Stimulated activated CD8-positive, alpha-beta memory T cell treated with anti-CD3 and anti-CD28 coated beads, Interleukin-12 subunit alpha, Interleukin-12 subunit beta, amount 100 ng/mL, for 1 hour (primary cell): ENCODE data around the gene SLC6A2.

ENCODE experiments used
- DNase-seq: peaks from one replicate; pipeline ENCODE4 v3.0.0-alpha.2; 2020; ENCODE audit warnings: low read depth

Gene SLC6A2

DNA sequence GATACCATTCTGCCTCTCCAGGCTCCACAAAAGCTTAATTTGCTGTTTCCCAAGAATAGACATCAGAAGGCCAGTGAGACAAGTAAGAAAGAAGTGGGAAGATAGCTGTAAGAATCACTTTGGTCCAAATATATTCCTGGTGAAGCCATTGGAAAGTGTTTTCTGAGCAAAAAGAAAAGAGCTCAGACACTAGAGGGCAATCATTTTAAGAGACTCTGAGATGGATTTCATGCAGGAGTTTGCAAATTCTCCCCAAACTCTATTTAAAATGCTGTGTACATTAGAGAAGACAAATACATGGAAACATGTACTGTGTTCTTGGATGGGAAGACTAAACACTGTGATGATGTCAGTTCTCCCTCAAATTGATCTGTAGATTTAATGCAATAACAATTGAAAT, 8.0 kb upstream of the SLC6A2 start:
- DNase-seq: no peak

DNA sequence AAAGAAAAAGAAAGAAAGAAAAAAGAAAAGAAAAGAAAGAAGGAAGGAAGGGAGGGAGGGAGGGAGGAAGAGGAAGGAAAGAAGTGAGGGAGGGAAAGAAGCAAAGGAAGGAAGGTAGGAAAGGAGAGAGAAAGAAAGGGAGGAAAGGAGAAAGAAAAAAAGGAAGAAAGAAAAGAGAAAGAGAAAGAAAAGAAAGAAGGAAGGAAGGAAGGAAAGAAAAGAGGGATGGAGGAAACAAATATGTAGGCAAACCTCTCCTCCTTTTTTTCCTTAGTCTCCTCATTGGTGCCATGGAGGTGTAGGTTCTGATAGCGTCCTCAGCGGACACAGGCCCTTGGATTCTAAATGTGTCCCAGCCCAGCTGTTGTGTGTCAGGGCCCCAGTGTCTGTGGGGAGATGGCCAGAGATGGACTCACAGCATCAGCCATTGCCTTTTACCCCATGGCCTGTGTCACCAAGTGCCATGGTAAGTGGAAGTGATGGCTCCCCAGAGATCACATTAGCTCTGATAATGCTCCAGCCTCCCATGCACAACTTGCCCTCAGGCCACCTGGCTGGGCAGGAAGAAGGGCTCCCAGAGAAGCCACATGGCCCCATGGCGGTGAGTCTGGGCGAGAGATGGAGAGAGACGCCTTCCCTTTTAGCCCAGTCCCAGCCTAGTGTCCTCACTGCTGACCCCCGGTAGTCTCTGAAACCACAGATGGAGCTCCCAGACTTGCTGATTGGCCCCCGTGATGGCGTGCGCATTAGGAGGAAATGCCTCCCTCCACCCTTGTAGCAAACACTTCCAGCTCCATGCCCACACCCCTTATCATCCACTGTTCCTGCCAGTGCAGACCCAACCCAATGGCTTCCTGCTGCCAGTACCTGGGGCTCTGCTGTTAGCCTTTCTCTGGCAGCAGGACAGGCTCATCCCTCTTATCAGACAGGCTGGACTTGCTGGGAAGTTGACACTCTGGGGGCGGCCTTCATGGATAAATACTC, 3.7 kb upstream of the SLC6A2 start:
- DNase-seq: no peak

DNA sequence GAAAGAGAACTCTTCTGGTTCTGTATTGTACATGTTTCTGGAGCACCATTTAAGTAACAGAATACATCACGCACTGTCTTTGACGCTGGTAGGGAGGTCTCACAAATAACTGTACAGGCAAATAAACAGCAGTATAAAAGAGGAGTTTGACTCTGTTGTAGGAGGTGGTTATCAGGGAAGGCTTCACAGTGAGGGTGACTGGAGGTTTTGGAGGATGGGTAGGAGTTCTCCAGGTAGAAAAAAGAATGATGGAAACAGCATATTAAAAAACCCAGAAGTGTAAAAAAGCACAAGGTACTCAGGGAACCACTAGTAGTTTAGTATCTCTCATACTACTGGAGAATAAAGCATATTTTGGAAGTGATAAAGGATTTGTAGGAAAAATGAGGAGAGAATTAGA, 2.7 kb upstream of the SLC6A2 start:
- DNase-seq: no peak

GRCh38 chr16:55655381-55655896, 349 bp upstream of the SLC6A2 start:
- DNase-seq: no peak

- no peak for DNase-seq
Measured at GRCh38 chr16:55656691-55657092, 904 bp downstream of the SLC6A2 start.

- no peak for DNase-seq
Measured at GRCh38 chr16:55657616-55658015, 1.8 kb downstream of the SLC6A2 start.

GRCh38 chr16:55658898-55659420, 3.2 kb downstream of the SLC6A2 start:
- DNase-seq: no peak

DNA sequence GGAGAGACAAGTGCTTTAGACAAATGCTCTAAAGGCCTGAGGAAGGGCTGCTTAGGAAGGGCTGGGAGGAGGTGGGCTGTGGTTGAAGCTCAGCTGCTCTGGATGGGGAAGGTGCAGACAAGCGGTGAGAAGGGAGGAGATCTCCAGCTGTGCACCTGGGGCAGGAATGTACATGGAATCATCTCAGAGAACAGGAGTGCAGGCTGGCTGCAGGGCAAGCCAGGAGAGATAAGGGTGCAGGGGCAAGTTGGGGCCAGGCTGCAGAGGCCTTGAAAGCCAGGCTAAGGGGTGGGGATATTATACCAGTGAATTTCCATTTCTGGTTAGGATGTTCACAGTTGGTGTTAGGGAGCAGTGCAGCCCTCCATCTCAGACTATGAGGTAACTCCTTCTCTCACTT, 4.2 kb downstream of the SLC6A2 start:
- DNase-seq: no peak

DNA sequence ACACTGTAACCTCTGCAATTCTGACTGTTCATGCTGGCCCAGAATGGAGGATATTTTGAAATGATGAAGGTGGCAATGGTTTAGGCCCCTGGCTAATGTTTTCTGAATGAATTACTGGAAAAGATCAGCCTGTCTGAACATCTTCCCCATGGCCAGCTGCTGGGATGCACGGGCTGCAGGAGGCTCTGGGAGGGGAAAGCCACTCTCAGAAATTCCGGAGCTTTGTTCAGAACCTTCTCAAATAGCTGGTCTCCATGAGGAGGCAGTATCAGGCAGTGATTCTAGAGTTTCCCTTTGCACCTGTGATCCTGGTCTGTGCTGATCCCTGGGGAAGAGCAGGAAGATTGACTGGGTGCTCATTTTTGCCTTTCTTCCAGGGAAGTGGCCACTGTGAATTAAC, 5.0 kb downstream of the SLC6A2 start:
- DNase-seq: no peak

GRCh38 chr16:55661941-55662643, 6.3 kb downstream of the SLC6A2 start:
- DNase-seq: no peak

GRCh38 chr16:55662644-55663031, 6.8 kb downstream of the SLC6A2 start:
- DNase-seq: no peak

- no peak for DNase-seq
Measured at GRCh38 chr16:55663225-55663624, 7.4 kb downstream of the SLC6A2 start.

DNA sequence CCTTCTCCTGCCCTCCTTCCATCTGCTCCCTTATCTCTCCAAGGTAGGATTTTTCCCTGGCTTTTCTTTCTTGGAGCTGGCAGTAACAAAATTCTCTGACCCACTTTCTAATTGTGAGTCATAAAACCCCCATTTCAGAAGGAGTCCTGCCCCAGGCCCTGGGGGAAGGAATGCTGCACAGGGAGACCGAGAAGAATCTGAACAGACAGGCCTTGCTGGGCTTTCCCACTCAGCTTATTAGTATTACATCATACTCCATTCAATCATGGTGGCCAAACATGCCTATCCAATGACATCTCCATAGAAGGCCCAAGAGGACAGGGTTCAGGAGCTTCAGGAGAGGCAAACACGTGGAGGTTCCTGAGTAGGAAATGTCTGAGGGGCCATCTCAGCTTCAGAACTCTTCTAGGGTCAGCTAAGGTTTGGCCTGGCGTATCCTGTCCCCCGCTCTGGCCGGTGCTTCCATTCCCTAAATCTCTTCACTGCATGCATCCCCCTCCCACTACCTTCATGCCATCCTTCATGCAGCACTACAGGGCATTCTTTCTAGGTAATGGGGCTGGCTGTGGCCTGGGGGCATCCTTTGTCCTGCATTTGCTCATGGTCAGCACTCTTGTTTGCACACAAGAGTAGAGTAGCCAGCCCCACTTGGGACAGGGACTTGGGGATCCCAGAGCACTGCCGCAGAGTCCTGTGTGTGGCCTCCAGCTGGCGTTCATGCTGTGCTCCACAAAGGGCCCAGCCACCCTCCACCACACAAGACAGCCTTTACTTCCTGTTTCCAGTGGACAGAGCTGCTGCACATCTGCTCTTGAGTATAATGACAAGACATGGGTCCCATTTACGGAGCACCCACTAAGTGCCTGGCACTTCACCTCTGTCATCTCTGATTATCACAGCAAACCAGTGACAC, 8.2 kb downstream of the SLC6A2 start:
- no peak for DNase-seq

- DNase-seq: no peak
Measured at GRCh38 chr16:55664786-55665407, 9.1 kb downstream of the SLC6A2 start.

DNA sequence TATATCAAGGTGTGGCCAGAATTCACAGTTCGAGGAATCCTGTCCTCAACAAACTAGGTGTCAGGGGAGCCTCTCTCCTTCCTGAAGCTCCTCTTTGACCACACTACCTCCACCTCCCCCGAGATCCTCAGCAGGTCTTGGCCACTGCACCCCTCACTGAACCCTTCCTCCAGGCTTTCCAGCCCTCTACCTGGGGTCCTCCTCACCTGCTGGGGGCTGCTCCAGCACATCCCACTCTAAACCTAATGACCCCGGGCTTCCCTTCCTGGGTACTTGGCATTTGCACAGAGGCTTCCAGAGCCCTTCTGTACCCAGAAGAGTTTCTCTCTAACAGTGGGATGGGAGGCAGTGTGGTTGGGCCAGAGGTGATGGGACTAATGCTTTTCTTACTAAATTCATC, 9.7 kb downstream of the SLC6A2 start:
- DNase-seq: no peak

- no peak for DNase-seq
Measured at GRCh38 chr16:55666012-55666411, 10.2 kb downstream of the SLC6A2 start.

GRCh38 chr16:55667753-55668152, 12.0 kb downstream of the SLC6A2 start:
- no peak for DNase-seq

- DNase-seq: no peak
Measured at GRCh38 chr16:55668340-55669281, 12.8 kb downstream of the SLC6A2 start.

- no peak for DNase-seq
Measured at GRCh38 chr16:55671206-55671973, 15.6 kb downstream of the SLC6A2 start.

- no peak for DNase-seq
Measured at GRCh38 chr16:55671974-55672280, 16.1 kb downstream of the SLC6A2 start.
